Heart right ventricle (tissue), 16 donors: ENCODE data around the gene NUF2. TPM values are rescaled to one million over a fixed set of nuclear protein-coding genes. Genes with fewer than 3 reads are reported as not detected.

Source experiments
- ATAC-seq, 8 donors: fragments of 200-7000 bp; cut with Tn5 transposase; one replicate each; pipeline ENCODE4 v1.9.1; 2020; ENCODE audit warnings: mild to moderate bottlenecking in 8 of 8, moderate library complexity in 8 of 8, moderate number of reproducible peaks in 1 of 8
- DNase-seq, 2 donors: peaks; one replicate each; pipeline ENCODE4 v3.0.0-alpha.2; 2020
- H3K27ac ChIP-seq, 10 donors: fragments of 200-600 bp; sonication (generic) in 2 of 10; one replicate each; pipeline versions ENCODE4 v1.5.0 to v1.8.0; 2020 to 2022; ENCODE audit warnings: mild to moderate bottlenecking in 3 of 10
- H3K27me3 ChIP-seq, 7 donors: fragments of 200-600 bp; one replicate each; pipeline ENCODE4 v1.8.0; 2021 to 2022; ENCODE audit warnings: mild to moderate bottlenecking in 2 of 7
- H3K36me3 ChIP-seq, 9 donors: fragments of 200-600 bp; sonication (generic) in 1 of 9; one replicate each; pipeline versions ENCODE4 v1.5.0 to v1.8.0; 2020 to 2022; ENCODE audit warnings: mild to moderate bottlenecking in 2 of 9
- H3K4me1 ChIP-seq, 9 donors: fragments of 200-600 bp; sonication (generic) in 1 of 9; one replicate each; pipeline versions ENCODE4 v1.5.0 to v1.8.0; 2020 to 2022; ENCODE audit warnings: mild to moderate bottlenecking in 4 of 9
- H3K4me3 ChIP-seq, 10 donors: fragments of 200-600 bp; sonication (generic) in 2 of 10; one replicate each; pipeline versions ENCODE4 v1.5.0 to v1.8.0; 2020 to 2022; ENCODE audit warnings: mild to moderate bottlenecking in 7 of 10, moderate library complexity in 2 of 10
- H3K9me3 ChIP-seq, 11 donors: fragments of 200-600 bp in 10 of 11; sonication (generic) in 2 of 11; one replicate each; pipeline versions ENCODE4 v1.5.0 to v1.8.0; 2013 to 2022; ENCODE audit warnings: mild to moderate bottlenecking in 2 of 11, control low read depth in 1 of 11, moderate library complexity in 1 of 11
- whole genome bisulfite sequencing, 2 donors: extraction: QIAGEN DNeasy Blood & Tissue Kit; methylation state at CpG; one replicate each; pipeline ENCODE4 v1.1.7; 2013; ENCODE audit warnings: inconsistent platforms in 1 of 2; 5-methylcytosine and 5-hydroxymethylcytosine counted together
- intact Hi-C, 10 donors: fragments of 100-400 bp; cut with DNase I; formaldehyde crosslinking; loops; one replicate each; pipeline versions ENCODE4 v1.11.1 to v1.14.2; 2022
- polyA plus RNA-seq, 2 donors: library from polyadenylated mRNA; stranded (reverse); fragments of 200-250 nt; gene quantifications; one replicate each; pipeline ENCODE4 v1.2.3, GENCODE V29; 2013
- total RNA-seq, 10 donors: library from RNA; stranded (reverse); fragmentation: NEBNext Ultra II Directional in 3 of 10; extraction: Animal tissue kit (Norgen Biotek cat#: 25700) in 3 of 10; gene quantifications; one replicate each; pipeline versions ENCODE4 v1.2.1 to v1.2.4, GENCODE V29; 2021 to 2023
- TF ChIP-seq, protein P1 (sequence below), 9 donors: fragments of 200-600 bp; sonication (generic) in 2 of 9; IDR thresholded peaks; one replicate each; pipeline versions ENCODE4 v1.5.0 to v1.8.0; 2021 to 2022; ENCODE audit warnings: antibody characterized with exemption in 9 of 9, mild to moderate bottlenecking in 5 of 9, moderate library complexity in 1 of 9
- donor health status: Arrhythmogenic right ventricular cardiomyopathy.
- donor health status: ischemic (EF 13 %, LVEDD 7.1; RV severe dilation, severe dysfunction).
- donor health status: healthy with polysubstance abuse.
- donor health status: DM: no; HTN: yes; CAD: no.
- donor health status: DM: no; HTN: no; CAD: no.
- donor health status: ischemic (EF 25% LVEDD 6.9; RV normal size, moderate dysfunction).
- donor health status: ischemic (EF 25% LVEDD 5.7; RV mildly dilated, moderate dysfunction).
- donor health status: healthy.
- donor health status: DM: yes; HTN: yes; CAD: no.
- donor health status: Ischemic cardiomyopathy.
- donor health status: ischemic (EF 35%, LVEDD 5.7; RV mildly dilated, moderate dysfunction).
- donor health status: nonischemic (EF 11% LVEDD 7.7; RV severe dilation, severe dysfunction).
- donor health status: DM: yes; HTN: yes; CAD: no.
- donor health status: PGD.
- donor health status: ischemic (EF 29% LVEDD 5.4; RV normal size, mild dysfunction).
- donor health status: nonischemic (EF 23%, LVEDD 6.1; RV moderate dilation, normal function).

NUF2 gene
- total and polyA plus RNA-seq, 12 donors: 0.15 to 2.5 (median 0.37) TPM; not detected in 5

DNA sequence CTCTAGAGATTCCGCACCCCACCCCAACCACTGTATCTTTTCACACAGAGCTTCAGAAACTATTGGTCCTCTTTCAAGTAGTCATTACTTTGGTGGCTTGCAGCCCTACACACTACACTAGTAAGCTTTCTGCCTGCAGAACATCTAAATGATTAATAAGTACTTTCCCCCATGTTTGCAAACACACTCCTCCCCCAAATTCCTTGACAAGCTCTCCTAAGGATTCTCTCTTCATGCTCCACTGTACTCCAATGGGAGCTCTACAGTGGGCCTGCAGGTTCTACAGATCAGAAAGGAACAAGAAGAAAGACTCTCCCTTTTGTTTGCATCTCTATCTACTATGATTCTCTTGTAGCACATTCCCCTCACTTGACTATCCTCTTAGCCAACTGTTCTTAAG is 16.3 kb upstream of the NUF2 start:
- ATAC-seq (no peak), DNase-seq (no peak)
- Histone ChIP-seq H3K27ac (no peak overlapping the region), H3K4me1 (peaks cover 0 to 7% (median 0%) of the 10 kb centered on the region in 9 donors), H3K27me3 (no peaks in the 10 kb centered on the region), H3K9me3 (no peaks in the 10 kb centered on the region), H3K4me3 (no peak overlapping the region), H3K36me3 (peaks cover 0 to 28% (median 0%) of the 10 kb centered on the region in 9 donors)
- TF ChIP-seq, protein P1, sequence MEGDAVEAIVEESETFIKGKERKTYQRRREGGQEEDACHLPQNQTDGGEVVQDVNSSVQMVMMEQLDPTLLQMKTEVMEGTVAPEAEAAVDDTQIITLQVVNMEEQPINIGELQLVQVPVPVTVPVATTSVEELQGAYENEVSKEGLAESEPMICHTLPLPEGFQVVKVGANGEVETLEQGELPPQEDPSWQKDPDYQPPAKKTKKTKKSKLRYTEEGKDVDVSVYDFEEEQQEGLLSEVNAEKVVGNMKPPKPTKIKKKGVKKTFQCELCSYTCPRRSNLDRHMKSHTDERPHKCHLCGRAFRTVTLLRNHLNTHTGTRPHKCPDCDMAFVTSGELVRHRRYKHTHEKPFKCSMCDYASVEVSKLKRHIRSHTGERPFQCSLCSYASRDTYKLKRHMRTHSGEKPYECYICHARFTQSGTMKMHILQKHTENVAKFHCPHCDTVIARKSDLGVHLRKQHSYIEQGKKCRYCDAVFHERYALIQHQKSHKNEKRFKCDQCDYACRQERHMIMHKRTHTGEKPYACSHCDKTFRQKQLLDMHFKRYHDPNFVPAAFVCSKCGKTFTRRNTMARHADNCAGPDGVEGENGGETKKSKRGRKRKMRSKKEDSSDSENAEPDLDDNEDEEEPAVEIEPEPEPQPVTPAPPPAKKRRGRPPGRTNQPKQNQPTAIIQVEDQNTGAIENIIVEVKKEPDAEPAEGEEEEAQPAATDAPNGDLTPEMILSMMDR (IDR thresholded peaks at IDR 0.05): no peak
- 94 to 100% methylated on average over 1 of the region's 1 CpG for WGBS, 2 donors
- intact Hi-C loops: loop anchor here in 2 of 10 donors (10.0 kb wide), 1 partner anchor 101 kb away; the partner anchor contains the start of gene RGS5 (in 2 of the 2)

GRCh38 chr1:163307479-163308171 is 14.1 kb upstream of the NUF2 start:
- TF ChIP-seq, protein P1 (IDR thresholded peaks at IDR 0.05): no peak
- Histone ChIP-seq H3K9me3 (no peaks in the 10 kb centered on the region), H3K4me3 (no peak overlapping the region), H3K4me1 (no peaks in the 10 kb centered on the region), H3K27ac (no peak overlapping the region), H3K27me3 (no peaks in the 10 kb centered on the region), H3K36me3 (peaks cover 0 to 25% (median 0%) of the 10 kb centered on the region in 9 donors)
- 96 to 98% methylated on average over 5 of the region's 5 CpGs for WGBS, 2 donors
- ATAC-seq: no peak
- no peak for DNase-seq
- intact Hi-C loops: loop anchor here in 2 of 10 donors (10.0 kb wide), 1 partner anchor 103 kb away; the partner anchor contains the start of gene RGS5 (in 2 of the 2)

GRCh38 chr1:163308811-163309210 is 12.9 kb upstream of the NUF2 start:
- Histone ChIP-seq H3K27ac (no peak overlapping the region), H3K27me3 (no peaks in the 10 kb centered on the region), H3K4me1 (no peaks in the 10 kb centered on the region), H3K36me3 (peaks cover 0 to 17% (median 0%) of the 10 kb centered on the region in 9 donors), H3K4me3 (no peak overlapping the region), H3K9me3 (no peaks in the 10 kb centered on the region)
- intact Hi-C loops: loop anchor here in 2 of 10 donors (10.0 kb wide), 1 partner anchor 104 kb away; the partner anchor contains the start of gene RGS5 (in 2 of the 2)
- no peak for DNase-seq
- TF ChIP-seq, protein P1 (IDR thresholded peaks at IDR 0.05): no peak
- no peak for ATAC-seq
- 91 to 94% methylated on average over 1 of the region's 1 CpG for WGBS, 2 donors

DNA sequence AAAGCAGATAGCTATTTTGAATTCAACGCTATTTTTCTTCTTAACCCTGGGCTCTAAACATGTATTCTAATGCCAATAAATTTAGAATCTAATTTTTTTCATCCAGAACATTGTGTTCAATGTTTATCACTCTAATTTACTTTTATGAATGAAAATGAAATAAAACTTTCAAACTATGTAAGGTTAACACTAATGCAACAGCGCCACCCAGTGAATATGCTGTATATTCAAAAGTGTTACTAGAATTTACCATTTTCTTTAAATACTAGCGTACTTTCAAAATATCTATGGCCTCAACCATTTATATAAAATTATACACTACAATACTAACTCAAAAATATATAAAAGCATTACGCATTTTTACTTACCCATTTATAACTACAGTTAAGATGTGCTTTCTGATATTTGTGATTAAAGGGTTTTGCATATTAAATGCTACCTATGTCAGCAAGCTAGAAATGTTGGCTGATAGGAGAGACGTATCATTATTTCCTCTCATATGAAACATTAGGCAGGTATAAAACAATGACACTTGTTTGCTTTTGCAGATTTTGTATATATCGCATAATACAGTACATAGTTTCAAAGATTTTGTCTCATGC is 5.9 kb upstream of the NUF2 start:
- peak in 1 of 2 donors; percentile 25 for DNase-seq
- 45 to 51% methylated on average over 6 of the region's 6 CpGs for WGBS, 2 donors

More for the DNA sequence above, 5.9 kb upstream of the NUF2 start:
- intact Hi-C loops: loop anchor here (1.0 to 10.0 kb wide), 18 partner anchors 139 to 469 kb away; partner anchors contain the start of gene RGS4 (in 2 of the 10)
- Histone ChIP-seq H3K27me3 (no peaks in the 10 kb centered on the region), H3K9me3 (no peaks in the 10 kb centered on the region), H3K27ac (no peak overlapping the region), H3K4me1 (peaks cover 0 to 12% (median 6%) of the 10 kb centered on the region in 9 donors), H3K36me3 (peaks cover 0 to 32% (median 0%) of the 10 kb centered on the region in 9 donors), H3K4me3 (no peak overlapping the region)
- TF ChIP-seq, protein P1 (IDR thresholded peaks at IDR 0.05): peak; percentile 44 to 85 (median 75)
- no peak for ATAC-seq
